ENCODE data around the gene DGKZ.
"Not testable (repeated sequence)": the region's sequence is repeated elsewhere in the genome, so short reads cannot be mapped to it uniquely, and the experiment has no call there.

The DGKZ gene, protein sequence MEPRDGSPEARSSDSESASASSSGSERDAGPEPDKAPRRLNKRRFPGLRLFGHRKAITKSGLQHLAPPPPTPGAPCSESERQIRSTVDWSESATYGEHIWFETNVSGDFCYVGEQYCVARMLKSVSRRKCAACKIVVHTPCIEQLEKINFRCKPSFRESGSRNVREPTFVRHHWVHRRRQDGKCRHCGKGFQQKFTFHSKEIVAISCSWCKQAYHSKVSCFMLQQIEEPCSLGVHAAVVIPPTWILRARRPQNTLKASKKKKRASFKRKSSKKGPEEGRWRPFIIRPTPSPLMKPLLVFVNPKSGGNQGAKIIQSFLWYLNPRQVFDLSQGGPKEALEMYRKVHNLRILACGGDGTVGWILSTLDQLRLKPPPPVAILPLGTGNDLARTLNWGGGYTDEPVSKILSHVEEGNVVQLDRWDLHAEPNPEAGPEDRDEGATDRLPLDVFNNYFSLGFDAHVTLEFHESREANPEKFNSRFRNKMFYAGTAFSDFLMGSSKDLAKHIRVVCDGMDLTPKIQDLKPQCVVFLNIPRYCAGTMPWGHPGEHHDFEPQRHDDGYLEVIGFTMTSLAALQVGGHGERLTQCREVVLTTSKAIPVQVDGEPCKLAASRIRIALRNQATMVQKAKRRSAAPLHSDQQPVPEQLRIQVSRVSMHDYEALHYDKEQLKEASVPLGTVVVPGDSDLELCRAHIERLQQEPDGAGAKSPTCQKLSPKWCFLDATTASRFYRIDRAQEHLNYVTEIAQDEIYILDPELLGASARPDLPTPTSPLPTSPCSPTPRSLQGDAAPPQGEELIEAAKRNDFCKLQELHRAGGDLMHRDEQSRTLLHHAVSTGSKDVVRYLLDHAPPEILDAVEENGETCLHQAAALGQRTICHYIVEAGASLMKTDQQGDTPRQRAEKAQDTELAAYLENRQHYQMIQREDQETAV

DNA sequence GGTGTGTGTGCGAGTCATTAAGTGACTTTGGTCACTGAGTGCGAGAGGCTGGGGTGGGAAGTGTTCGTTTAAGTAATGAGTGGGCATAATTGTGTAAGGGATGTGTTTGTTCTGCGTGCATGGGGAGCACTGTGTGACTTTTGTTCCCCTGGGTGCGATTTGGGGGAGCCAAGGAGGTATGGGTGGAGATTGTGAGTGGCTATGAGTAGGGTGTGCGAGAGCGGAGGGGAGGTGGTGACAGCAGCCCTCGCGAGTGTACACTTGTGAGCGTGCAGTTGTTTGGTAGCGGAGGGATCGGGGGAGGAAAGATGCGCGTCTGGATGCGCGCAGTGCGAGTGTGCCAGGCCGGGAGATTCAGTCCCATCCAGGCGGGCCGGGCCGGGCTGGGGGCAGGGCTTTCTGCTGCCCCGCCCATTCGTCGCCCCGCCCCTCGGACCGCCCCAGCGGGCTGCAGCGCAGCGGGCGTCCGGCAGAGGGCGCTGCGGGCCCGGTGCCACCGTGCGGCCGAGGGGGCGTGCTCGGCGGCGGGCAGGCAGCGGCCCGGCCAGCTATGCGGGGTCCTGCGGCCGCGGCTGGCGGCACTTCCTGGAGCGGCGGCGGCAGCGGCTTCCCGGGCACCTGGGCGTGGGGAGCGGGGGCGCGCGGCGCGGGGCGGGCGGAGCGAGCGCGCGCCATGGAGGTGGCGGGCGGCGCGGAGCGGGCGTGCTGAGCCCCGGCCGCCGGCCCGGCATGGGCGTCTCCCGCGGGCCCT, at the start of gene DGKZ:
DGKZ (plus strand) TSS at position 578 of the 751 bp plus-strand sequence. CDS start 197 bp downstream, outside the sequence.
- peak; percentile 73 for DNase-seq (ENCODE audit: low read depth)

DNA sequence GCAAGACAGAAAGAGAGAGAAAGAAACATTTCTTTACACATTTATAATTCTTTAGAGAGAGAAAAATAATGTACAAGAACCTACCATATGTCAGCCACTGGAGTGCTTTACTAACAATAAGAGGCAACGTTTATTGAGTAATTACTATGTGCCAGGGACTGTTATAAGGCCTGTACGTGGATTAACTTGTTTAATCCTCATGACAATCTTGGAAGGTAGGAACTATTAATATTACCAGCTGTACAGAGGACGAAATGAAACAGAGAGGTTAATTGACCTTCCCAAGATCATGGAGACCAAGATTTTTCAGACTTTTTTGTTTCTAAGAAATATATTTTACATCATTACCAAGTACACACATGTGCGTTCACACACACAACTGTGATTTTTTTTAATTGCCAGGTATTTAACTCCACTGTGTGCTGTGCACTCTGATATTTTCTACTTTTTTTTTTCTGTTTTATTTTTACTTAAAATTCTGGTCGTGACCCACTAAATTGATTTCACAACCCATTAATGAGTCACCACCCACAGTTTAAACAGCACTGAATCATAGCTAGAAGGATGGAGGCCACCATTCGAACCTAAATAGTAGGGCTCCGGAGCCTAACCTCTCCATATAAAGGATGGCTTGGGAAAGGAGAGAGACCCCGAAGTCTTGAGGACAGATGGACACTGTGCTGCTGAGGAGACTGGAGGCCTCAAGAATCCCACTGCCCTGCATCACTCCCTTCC, 48.4 kb upstream of the DGKZ start:
- DNase-seq (ENCODE audit: low read depth), result peak; percentile 92

DNA sequence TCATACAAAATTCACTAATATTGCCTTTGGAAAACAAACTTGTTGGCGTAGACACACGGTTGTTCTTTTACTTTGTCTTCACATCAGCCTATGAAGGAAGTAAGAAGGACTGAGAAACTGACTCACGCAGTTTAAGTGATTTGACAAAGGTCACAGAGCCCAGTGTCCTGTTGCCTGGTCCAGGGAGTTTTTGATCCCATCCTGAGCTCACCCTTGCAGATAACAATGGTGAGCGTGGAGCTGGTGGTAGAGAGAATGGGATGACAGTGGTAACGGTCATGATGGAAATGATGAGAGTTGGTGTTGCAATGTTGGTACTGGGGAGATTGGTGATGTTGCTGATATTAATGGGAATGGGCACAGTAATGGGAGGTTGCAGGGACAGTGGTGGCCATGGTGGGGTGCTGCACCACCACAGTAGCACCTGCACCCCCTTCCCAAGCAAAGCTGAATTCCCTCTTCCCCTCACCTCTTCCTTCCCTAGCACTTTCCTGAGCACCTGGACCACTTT, 47.8 kb upstream of the DGKZ start:
- DNase-seq (ENCODE audit: low read depth), result peak; percentile 56

DNA sequence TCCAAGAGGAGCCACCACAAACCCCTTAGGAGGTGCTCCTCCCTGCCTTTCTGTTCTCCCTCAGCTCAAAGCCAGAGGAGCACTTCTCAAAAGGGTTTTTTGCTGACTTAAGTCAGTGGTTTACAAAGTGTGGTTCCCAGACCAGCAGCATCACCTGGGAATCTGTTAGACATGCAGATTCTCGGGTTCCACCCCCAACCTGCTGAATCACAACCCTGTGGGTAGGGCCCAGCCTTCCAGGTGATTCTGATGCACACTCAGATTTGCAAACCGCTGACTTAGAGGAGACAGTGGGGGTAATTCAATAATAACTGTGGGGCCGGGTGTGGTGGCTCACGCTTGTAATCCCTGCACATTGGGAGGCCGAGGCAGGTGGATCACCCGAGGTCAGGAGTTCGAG, 47.0 kb upstream of the DGKZ start:
- no peak for DNase-seq (ENCODE audit: low read depth)

DNA sequence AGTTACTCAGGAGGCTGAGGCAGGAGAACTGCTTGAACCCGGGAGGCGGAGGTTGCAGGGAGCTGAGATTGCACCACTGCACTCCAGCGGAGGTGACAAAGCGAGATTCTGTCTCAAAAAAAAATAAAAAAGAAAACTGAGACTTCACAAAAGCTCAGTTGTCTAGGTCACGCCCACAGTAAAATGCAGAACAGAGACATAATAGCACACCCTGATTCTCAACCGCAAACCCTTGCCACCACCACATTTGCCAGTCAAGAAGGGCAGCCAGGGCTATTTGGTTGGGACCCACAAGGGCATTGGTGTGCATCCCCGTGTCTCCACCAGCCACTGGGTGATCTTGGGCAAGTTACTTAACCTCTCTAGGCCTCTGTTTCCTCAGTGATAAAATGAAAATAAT, 44.4 kb upstream of the DGKZ start:
- DNase-seq (ENCODE audit: low read depth), result no peak

DNA sequence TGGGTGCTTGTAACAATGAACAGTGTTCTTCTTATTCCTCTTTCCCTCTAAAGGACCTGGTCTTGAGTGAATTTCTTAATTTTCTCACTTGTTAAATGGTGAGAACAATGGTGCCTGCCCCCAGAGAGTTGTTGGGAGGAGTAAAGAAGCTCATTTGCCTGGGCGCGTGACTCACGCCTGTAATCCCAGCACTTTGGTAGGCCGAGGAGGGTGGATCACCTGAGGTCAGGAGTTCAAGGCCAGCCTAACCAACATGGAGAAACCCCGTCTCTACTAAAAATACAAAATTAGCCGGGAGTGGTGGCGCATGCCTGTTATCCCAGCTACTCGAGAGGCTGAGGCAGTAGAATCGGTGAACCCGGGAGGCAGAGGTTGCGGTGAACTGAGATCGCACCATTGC, 43.2 kb upstream of the DGKZ start:
- not testable (repeated sequence) for DNase-seq (ENCODE audit: low read depth)

DNA sequence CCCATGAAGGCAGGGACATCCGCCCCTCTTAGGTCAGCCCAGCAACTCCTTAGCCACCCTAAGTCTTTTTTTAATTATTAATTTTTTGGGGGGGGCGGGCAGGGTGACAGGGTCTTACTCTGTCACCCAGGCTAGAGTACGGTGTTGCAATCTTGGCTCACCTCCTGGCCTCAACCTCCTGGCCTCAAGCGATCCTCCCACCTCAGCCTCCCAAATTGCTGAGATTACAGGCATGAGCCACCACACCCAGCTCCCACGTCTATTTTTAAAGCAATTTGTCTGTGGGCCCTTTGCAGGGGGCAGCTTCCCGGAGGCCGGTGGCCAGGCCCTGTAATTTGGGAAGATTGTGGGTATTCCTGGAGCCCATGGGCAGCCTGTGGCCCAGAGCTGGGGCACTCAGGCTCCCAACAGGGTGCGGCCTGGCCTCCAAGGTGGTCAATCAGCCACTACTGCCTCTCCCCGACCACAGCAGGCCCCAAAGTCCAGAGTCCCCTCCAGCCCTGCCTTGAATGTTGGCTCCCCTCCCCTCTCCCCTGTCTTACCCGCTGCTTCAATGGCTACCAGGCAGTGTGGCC, 42.6 kb upstream of the DGKZ start:
- no peak for DNase-seq (ENCODE audit: low read depth)

DNA sequence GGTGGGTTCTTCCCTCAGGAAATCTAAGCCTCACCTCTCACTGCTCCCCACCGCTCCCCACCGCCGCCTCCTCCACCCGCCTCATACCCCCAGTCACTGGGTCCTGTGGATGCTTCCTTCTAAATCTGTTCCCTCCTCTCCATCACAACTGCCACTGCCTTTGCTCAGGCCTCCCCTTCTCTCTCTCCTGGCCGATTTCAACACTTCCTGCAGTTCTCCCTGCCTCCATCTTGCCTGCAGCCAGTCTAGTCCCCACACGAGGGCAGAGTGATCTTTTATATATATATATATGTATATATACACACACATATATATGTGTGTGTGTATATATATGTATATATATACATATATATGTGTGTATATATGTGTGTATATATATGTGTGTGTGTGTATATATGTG, 42.0 kb upstream of the DGKZ start:
- DNase-seq (ENCODE audit: low read depth), result peak; percentile 61

DNA sequence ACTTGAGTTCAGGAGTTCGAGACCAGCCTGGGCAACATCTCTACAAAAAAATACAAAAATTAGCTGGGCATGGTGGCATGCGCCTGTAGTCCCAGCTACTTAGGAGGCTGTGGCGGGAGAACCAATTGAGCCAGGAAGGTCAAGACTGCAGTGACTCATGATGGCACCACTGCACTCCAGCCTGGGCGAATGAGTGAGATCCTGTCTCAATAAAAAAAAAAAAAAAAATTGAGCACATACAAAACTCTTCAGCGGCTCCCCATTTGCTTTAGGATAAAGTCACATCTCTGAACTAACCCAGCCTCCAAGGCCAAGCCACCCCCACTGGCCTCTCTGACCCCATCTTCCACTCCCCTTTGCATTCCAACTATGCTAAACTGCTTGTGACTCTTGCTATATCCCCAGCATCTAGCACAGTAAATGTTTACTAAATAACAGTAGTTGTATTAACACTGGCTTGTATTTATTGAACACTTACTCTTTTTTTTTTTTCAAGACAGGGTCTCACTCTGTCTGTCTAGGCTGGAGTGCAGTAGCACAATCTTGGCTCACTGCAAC, 40.9 kb upstream of the DGKZ start:
- peak; percentile 48 for DNase-seq (ENCODE audit: low read depth)

DNA sequence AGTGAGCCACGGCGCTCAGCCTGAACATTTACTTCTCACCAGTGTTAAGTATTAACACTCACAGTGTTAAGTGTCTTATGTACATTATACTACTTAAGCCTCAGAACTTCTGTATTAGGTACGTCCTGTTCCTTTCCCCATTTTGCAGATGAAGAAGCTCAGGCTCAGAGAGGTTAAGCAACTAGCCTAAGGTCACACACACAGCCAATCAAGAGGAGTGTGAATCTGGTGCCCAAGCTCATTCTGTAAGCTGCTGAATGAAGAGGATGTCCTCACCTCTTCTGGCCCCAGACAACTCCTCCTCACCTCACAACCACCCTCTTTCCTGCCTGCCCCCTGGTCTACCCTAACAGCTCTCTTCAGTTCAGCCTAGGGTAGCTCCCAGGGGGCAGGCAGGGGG, 39.9 kb upstream of the DGKZ start:
- DNase-seq (ENCODE audit: low read depth), result no peak

DNA sequence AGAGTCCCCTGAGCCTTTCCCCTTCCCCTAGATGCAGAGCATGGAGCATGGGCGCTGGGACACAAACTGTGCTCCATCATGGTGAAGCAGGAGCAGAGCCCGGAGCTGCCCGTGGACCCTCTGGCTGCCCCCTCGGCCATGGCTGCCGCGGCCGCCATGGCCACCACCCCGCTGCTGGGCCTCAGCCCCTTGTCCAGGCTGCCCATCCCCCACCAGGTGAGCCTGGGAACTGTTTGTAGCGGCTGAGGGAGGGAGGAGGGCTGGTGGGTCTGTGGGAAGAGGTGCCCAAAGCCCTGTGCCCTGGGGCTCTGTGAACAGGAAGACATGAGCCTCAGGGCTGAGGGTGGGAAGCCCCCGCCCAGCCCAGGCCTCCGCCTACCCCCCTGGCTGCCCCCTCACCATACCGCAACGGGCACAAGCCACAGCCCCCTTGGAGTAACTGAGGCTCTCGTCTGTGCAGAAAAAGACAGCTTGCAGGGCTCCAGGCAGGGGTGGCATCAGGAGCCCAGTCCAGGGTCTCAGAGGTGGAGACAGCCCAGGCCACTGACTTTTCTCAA, 39.4 kb upstream of the DGKZ start:
- no peak for DNase-seq (ENCODE audit: low read depth)

DNA sequence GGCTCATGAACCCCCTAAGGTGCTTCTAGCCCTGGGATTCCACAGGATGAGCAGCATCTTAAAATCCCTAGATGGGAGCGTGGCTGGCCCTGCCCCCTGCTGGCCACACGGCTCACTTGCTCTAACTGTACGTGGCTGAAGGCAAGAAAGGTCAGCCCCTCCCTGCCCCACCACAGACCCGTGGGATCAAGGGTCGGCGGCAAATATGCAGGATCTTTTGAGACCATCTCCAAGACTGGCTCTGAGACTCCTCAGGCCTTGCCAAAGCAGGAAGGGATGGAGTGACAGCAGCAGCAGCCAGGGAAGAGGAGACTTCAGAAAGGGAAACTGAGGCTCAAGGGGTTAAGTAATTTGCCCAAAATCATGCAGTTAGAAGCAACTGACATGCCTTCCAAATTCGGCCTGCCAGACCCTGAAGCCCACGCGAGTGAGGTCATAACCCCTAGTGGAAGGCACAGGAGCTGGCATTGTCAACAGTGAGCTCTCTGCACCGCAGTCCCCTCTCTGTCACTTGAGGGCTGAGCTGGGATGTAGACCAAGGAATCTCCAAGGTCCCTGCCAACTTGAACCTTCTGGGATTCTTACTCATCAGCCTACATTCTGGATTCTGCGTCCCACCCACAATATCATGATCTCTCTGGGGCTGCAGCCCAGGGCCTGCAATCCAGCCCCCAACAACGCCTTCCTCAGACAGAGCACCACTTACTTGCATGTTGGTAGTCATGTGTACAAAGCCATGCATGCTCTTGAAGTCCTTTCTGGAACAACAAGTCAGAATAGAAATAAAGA, 38.4 kb upstream of the DGKZ start:
- peak; percentile 57 for DNase-seq (ENCODE audit: low read depth)

DNA sequence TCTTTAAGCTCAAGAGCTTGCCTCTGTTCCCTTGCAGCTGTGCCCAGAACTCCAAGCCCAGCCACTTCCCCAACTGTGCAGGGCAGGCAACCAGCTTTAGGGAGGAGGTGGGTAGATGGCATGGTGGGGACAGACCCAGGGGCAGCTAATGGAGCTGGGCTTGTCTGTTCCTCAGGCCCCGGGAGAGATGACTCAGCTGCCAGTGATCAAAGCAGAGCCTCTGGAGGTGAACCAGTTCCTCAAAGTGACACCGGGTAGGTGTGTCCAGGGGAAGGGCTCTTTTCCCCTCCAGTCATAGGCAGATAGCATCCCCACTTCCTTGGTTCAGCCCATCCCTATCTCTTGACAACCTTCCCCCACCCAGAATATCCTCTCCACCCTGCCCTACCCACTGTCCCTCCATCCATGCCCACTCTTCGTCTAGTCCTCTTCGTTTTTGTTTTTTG, 37.4 kb upstream of the DGKZ start:
- DNase-seq (ENCODE audit: low read depth), result no peak

DNA sequence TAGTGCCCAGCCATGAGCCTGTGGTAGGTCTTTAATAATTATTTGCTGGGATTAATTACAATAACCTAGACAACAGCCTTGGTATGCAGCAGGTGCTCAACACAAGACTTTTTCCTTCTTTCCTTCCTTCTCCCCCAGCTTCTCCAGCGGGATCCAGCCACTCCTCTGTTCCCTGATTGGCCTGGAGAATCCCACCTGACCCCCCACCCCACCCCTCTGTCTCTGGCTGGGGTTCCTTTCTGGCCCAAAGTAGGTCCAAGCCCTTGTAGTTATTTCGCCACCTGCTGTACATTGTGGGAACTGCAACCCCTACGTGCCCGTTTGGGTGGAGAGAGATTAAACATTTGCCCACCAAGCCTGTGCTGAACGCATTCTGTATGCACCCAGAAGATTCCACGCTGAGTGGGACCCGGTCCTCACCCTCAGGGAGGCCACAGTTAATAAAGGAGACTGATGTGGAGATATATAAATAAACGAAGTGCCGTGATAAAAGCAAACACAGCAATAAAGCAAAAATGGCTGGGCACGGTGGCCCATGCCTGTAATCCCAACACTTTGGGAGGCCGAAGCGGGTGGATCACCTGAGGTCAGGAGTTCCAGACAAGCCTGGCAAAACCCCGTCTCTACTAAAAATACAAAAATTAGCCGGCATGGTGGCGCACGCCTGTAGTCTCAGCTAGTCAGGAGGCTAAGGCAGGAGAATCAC, 32.1 kb upstream of the DGKZ start:
- DNase-seq (ENCODE audit: low read depth), result peak; percentile 69

DNA sequence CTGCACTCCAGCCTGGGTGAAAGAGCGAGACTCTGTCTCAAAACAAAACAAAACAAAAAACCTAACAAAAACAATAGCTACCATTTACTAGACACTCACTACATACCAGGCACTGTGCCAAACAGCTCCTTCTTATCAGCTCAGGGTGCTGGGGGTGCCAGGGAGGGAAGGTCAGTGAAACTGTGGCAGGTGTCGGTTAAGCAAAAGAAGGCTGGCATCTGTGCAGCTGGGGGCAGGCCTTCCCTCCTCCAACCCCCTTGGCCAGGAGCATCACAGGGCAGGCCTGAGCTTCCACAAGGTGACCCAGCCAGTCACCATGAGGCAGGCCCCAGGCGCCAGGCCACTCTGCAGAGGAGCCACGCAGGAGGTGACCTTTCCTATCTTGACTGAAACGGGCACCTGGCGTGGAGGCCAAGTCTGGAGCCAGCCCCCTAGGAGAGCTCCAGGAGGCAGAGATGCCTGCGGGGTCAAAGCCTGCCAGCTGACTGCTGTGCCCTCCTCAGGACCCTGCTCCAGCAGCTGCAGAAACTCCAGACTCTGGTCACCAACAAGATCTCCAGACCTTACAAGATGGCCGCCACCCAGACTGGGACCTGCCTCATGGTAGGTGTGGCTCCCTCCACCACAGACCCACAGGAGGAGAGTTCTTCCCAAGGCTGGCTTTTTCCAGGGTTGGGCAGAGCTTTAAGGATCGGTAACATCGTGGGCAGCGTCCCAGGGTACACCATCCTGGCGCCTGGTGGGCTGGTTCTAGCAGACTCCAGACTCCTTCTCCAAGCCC, 31.3 kb upstream of the DGKZ start:
- no peak for DNase-seq (ENCODE audit: low read depth)

DNA sequence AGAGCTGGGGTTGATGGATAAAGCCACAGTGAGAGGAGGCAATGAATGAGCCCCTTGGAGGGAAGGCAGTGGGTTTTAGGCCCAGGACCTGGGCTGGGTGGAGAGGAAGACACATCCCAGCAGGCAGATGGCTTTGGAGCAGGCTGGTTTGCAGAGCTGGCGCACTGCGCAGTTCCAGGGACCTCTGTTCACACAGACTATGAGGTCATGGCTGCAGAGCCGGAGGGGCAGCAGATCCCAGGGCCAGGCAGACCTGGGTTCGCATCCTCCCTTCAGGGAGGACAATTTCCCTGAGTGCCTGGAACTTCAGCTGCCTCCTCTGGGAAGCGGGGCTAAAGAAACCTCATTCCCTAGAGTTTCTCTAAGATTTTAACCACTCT, 28.2 kb upstream of the DGKZ start:
- no peak for DNase-seq (ENCODE audit: low read depth)

DNA sequence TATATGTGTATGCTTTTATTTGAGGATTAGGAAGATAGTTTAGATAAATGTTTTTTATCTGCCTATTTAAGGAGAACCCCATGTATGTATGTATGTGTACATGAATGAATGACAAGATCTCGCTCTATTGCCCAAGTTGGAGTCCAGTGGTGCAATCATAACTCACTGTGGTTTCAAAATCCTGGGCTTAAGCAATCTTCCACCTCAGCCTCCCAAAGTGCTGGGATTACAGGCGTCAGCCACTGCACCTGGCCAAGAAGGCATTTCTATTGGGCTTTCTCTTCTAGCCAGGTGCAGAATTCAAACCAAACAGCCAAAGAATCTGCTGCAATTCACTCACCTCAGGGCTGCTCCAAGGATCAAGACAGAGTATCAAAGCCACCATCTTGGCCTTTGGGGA, 25.5 kb upstream of the DGKZ start:
- peak; percentile 75 for DNase-seq (ENCODE audit: low read depth)

DNA sequence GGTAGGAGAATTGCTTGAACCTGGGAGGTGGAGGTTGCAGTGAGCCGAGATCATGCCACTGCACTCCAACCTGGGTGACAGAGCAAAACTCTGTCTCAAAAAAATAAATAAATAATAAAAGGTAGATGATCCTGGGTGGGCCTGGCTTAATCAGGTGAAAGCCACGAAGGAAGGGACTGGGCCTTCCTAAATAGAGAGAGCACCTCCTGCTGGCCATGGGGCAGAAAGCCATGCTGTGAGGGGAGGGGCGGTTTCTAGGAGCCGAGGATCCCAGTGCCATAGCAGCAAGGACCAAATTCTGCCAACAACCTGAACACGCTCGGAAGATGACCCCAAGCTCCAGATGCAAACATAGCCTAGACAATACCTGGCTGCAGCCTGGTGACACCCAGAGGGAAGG, 24.5 kb upstream of the DGKZ start:
- DNase-seq (ENCODE audit: low read depth), result no peak

All from iris pigment epithelial cell (primary cell).